Left ventricle myocardium inferior (tissue), 1 donor: ENCODE results near the gene NCSTN. TPM values are rescaled to one million over a fixed set of nuclear protein-coding genes. Genes with fewer than 3 reads are reported as not detected.

Experiments used
- DNase-seq: peaks from one replicate; pipeline ENCODE4 v3.0.0-alpha.2; 2020
- H3K27ac ChIP-seq: fragments of 200-600 bp; replicated peaks from 2 replicates; pipeline ENCODE4 v1.8.0; 2021
- H3K27me3 ChIP-seq: fragments of 200-600 bp; 2 replicates; pipeline ENCODE4 v1.8.0; 2021; ENCODE audit warnings: low read depth
- H3K36me3 ChIP-seq: fragments of 200-600 bp; 2 replicates; pipeline ENCODE4 v1.8.0; 2021
- H3K4me1 ChIP-seq: fragments of 200-600 bp; 2 replicates; pipeline ENCODE4 v1.8.0; 2021
- H3K4me3 ChIP-seq: fragments of 200-600 bp; 2 replicates; pipeline ENCODE4 v1.8.0; 2021; ENCODE audit warnings: mild to moderate bottlenecking, moderate library complexity
- H3K9me3 ChIP-seq: fragments of 200-600 bp; replicated peaks from 2 replicates; pipeline ENCODE4 v1.8.0; 2021
- CTCF ChIP-seq: fragments of 200-600 bp; IDR thresholded peaks from 2 replicates; pipeline ENCODE4 v1.8.0; 2021; ENCODE audit warnings: antibody characterized with exemption, mild to moderate bottlenecking, borderline replicate concordance
- intact Hi-C: fragments of 100-400 bp; cut with micrococcal nuclease; formaldehyde crosslinking; loops from one replicate; pipeline ENCODE4 v1.11.0; 2022
- total RNA-seq: library from RNA; stranded (reverse); fragmentation: NEBNext Ultra II Directional; extraction: Animal tissue kit (Norgen Biotek cat#: 25700); gene quantifications from one replicate; pipeline ENCODE4 v1.2.1, GENCODE V29; 2021
- donor health status: DM: no; HTN: yes; CAD: no; lungs with severe emphysema.

Gene NCSTN
- total RNA-seq, 1 donor from 2014 or later = 53.6 TPM

- TF ChIP-seq CTCF = no peak
- Histone ChIP-seq H3K4me3 (no peak overlapping the region), H3K36me3 (peaks cover 100% of the 10 kb centered on the region), H3K27me3 (no peaks in the 10 kb centered on the region), H3K9me3 (no peaks in the 10 kb centered on the region), H3K4me1 (peaks cover 10% of the 10 kb centered on the region), H3K27ac (no peak overlapping the region)
- intact Hi-C loops = no loop called here
- no peak for DNase-seq
Measured at GRCh38 chr1:160328184-160328583, 15.0 kb upstream of the NCSTN start.

GRCh38 chr1:160330119-160330518 is 13.1 kb upstream of the NCSTN start:
- no peak overlapping the region for H3K4me3 ChIP-seq
- H3K9me3 ChIP-seq = no peaks in the 10 kb centered on the region
- H3K27ac ChIP-seq = no peak overlapping the region
- peaks cover 100% of the 10 kb centered on the region for H3K36me3 ChIP-seq
- no peak for TF ChIP-seq CTCF
- intact Hi-C loops = no loop called here
- peaks cover 10% of the 10 kb centered on the region for H3K4me1 ChIP-seq
- DNase-seq = no peak
- no peaks in the 10 kb centered on the region for H3K27me3 ChIP-seq

GRCh38 chr1:160332516-160332915 is 10.7 kb upstream of the NCSTN start:
- TF ChIP-seq CTCF = no peak
- Histone ChIP-seq H3K36me3 (peaks cover 100% of the 10 kb centered on the region), H3K4me1 (no peaks in the 10 kb centered on the region), H3K9me3 (no peaks in the 10 kb centered on the region), H3K4me3 (no peak overlapping the region), H3K27me3 (no peaks in the 10 kb centered on the region), H3K27ac (no peak overlapping the region)
- DNase-seq = no peak
- intact Hi-C loops = no loop called here

GRCh38 chr1:160338580-160338979 is 4.6 kb upstream of the NCSTN start:
- Histone ChIP-seq H3K27me3 (no peaks in the 10 kb centered on the region), H3K9me3 (no peaks in the 10 kb centered on the region), H3K4me1 (peaks cover 50% of the 10 kb centered on the region), H3K36me3 (peaks cover 66% of the 10 kb centered on the region), H3K27ac (no peak overlapping the region), H3K4me3 (no peak overlapping the region)
- intact Hi-C loops = no loop called here
- TF ChIP-seq CTCF = no peak
- DNase-seq = no peak

GRCh38 chr1:160340146-160340545 is 3.0 kb upstream of the NCSTN start:
- Histone ChIP-seq H3K27ac (no peak overlapping the region), H3K4me3 (no peak overlapping the region), H3K4me1 (peaks cover 63% of the 10 kb centered on the region), H3K36me3 (peaks cover 52% of the 10 kb centered on the region), H3K9me3 (no peaks in the 10 kb centered on the region), H3K27me3 (no peaks in the 10 kb centered on the region)
- intact Hi-C loops = no loop called here
- no peak for TF ChIP-seq CTCF
- DNase-seq = no peak

- H3K27me3 ChIP-seq = no peaks in the 10 kb centered on the region
- no peak overlapping the region for H3K27ac ChIP-seq
- peaks cover 63% of the 10 kb centered on the region for H3K4me1 ChIP-seq
- peak overlapping the region; percentile 96 for H3K4me3 ChIP-seq
- no peak for TF ChIP-seq CTCF
- H3K36me3 ChIP-seq = peaks cover 46% of the 10 kb centered on the region
- no peaks in the 10 kb centered on the region for H3K9me3 ChIP-seq
- intact Hi-C loops = no loop called here
- DNase-seq = no peak
Measured at GRCh38 chr1:160340866-160341265, 2.3 kb upstream of the NCSTN start.
